K562 (cell line): ENCODE measurements around the gene ECHDC3. TPM values are rescaled to one million over a fixed set of nuclear protein-coding genes. Genes with fewer than 3 reads are reported as not detected.

Experiments
- ATF4 ChIP-seq: fragments of 450-650 bp; formaldehyde crosslinking; IDR thresholded peaks from 2 replicates; pipeline ENCODE4 v1.4.0; 2022; ENCODE audit warnings: mild to moderate bottlenecking, moderate library complexity
- CHD4 ChIP-seq: fragments of 200-600 bp; sonication (generic); IDR thresholded peaks from 3 replicates; pipeline ENCODE4 v1.6.1; 2012; ENCODE audit warnings: low read depth, mild to moderate bottlenecking, mixed read lengths, low read length, inconsistent platforms; ENCODE audit not compliant: insufficient read depth, insufficient replicate concordance, poor library complexity, severe bottlenecking
- ERF ChIP-seq: fragments of 450-650 bp; formaldehyde crosslinking; IDR thresholded peaks from 2 replicates; pipeline ENCODE4 v1.4.0; 2020; ENCODE audit warnings: mild to moderate bottlenecking, mixed read lengths
- FOXA3 ChIP-seq, 2 experiments: fragments of 450-650 bp in 1 of 2; sonication (generic) in 1 of 2; formaldehyde crosslinking; IDR thresholded peaks in 1 of 2; conservative IDR thresholded peaks in 1 of 2; 2 replicates each; pipeline versions ENCODE4 v1.4.0 to v1.8.0; 2020 to 2022; ENCODE audit warnings: mild to moderate bottlenecking in 2 of 2, missing genetic modification reagents in 1 of 2
- HMBOX1 ChIP-seq: sonication (generic); IDR thresholded peaks from 2 replicates; pipeline ENCODE4 v1.6.1; 2016
- JUND ChIP-seq, 2 experiments: IDR thresholded peaks; 2 replicates in 1 of 2; 3 replicates in 1 of 2; pipeline ENCODE4 v1.6.1; 2011; ENCODE audit warnings: borderline replicate concordance in 2 of 2, low read depth in 2 of 2, low read length in 2 of 2, improper control_type of control experiment in 1 of 2, missing biosample characterization in 1 of 2, missing genetic modification characterization in 1 of 2, missing genetic modification reagents in 1 of 2
- LARP7 ChIP-seq: fragments of 450-650 bp; IDR thresholded peaks from 2 replicates; pipeline ENCODE4 v1.6.1; 2016
- MCM2 ChIP-seq: fragments of 450-650 bp; IDR thresholded peaks from 2 replicates; pipeline ENCODE4 v1.6.1; 2017; ENCODE audit warnings: low read depth, mild to moderate bottlenecking
- MLX ChIP-seq, 2 experiments: fragments of 450-650 bp in 1 of 2; sonication (generic) in 1 of 2; formaldehyde crosslinking; conservative IDR thresholded peaks; 2 replicates each; pipeline versions ENCODE4 v1.4.0 to v1.8.1; 2020 to 2022; ENCODE audit warnings: mild to moderate bottlenecking in 1 of 2, missing genetic modification reagents in 1 of 2
- NFE2 ChIP-seq: IDR thresholded peaks from 2 replicates; pipeline ENCODE4 v1.6.1; 2014; ENCODE audit warnings: antibody characterized with exemption, low read depth
- NFE2L1 ChIP-seq: fragments of 450-650 bp; IDR thresholded peaks from 2 replicates; pipeline ENCODE4 v1.6.1; 2016; ENCODE audit warnings: missing genetic modification characterization, low read depth, mild to moderate bottlenecking, missing compliant biosample characterization, moderate library complexity, borderline replicate concordance
- PHB ChIP-seq: fragments of 250-450 bp; sonication (Bioruptor Pico); IDR thresholded peaks from 2 replicates; pipeline ENCODE4 v1.5.0; 2021
- PKNOX1 ChIP-seq: fragments of 450-650 bp; IDR thresholded peaks from 2 replicates; pipeline ENCODE4 v1.6.1; 2016
- POLR2H ChIP-seq: IDR thresholded peaks from 2 replicates; pipeline ENCODE4 v1.6.1; 2016; ENCODE audit warnings: missing genetic modification characterization, low read depth, mild to moderate bottlenecking, control low read depth, missing compliant biosample characterization, moderate library complexity
- SMARCE1 ChIP-seq: fragments of 450-650 bp; IDR thresholded peaks from 2 replicates; pipeline ENCODE4 v1.7.1; 2016; ENCODE audit warnings: mild to moderate bottlenecking
- TAL1 ChIP-seq: fragments of 450-650 bp; IDR thresholded peaks from 2 replicates; pipeline ENCODE4 v1.6.1; 2016; ENCODE audit warnings: mild to moderate bottlenecking
- TFAP4 ChIP-seq: sonication (generic); formaldehyde crosslinking; IDR thresholded peaks from 2 replicates; pipeline ENCODE4 v1.8.0; 2022; ENCODE audit warnings: missing genetic modification reagents, mild to moderate bottlenecking, moderate library complexity, borderline replicate concordance
- USF1 ChIP-seq: sonication (generic); formaldehyde crosslinking; IDR thresholded peaks from 2 replicates; pipeline ENCODE4 v1.9.0; 2022; ENCODE audit warnings: mild to moderate bottlenecking, missing genetic modification reagents
- ZBTB9 ChIP-seq: fragments of 450-650 bp; formaldehyde crosslinking; IDR thresholded peaks from 2 replicates; pipeline ENCODE4 v1.4.0; 2020; ENCODE audit warnings: mild to moderate bottlenecking, moderate library complexity
- polyA plus RNA-seq, 8 experiments: library from polyadenylated mRNA; depleted of rRNA in 4 of 8; stranded (reverse) in 5 of 8; unstranded in 3 of 8; fragments of >200 nt; fragmentation: Nextera tagmentation in 2 of 8; fragmentation: Illumina TruSeq in 1 of 8; extraction: Ambion mirVana in 2 of 8; extraction: Trizol in 1 of 8; gene quantifications; 2 replicates each; pipeline versions ENCODE4 v1.2.1 to v1.2.3, GENCODE V29; 2011 to 2014; ENCODE audit warnings: inconsistent platforms in 1 of 8, missing spikeins in 1 of 8
- total RNA-seq, 7 experiments: library from RNA; depleted of rRNA in 6 of 7; stranded (reverse); fragments of >200 nt in 6 of 7; fragmentation: Illumina TruSeq in 2 of 7; extraction: Trizol in 2 of 7; gene quantifications; 2 replicates each; pipeline versions ENCODE4 v1.2.1 to v1.2.3, GENCODE V29; 2011 to 2021; ENCODE audit warnings: low replicate concordance in 1 of 7

ECHDC3 gene
- total and polyA plus RNA-seq, 9 of the 15 experiments (the other 6 are each of a cell fraction or from before 2014, with no cell fraction given): 0.53 to 21.9 (median 15.7) TPM

GRCh38 chr10:11757454-11757820 lies 15.3 kb downstream of the ECHDC3 start (continued):
- TF ChIP-seq USF1 (CRISPR knock-in tag) (no peak), ATF4 (CRISPR knock-in tag) (no peak), TAL1 (peak; percentile 53; the same call in 1 of the 2 replicates), NFE2 (peak; percentile 90), MLX (CRISPR knock-in tag; conservative IDR thresholded peaks at IDR 0.05) (no peak), TFAP4 (CRISPR knock-in tag) (peak; percentile 79), ERF (no peak), PKNOX1 (peak; percentile 77), CHD4 (no peak), PHB (no peak), NFE2L1 (tag) (no peak), JUND (IDR thresholded peaks at IDR 0.05; ENCODE audit: borderline replicate concordance, low read depth, low read length) (peak; percentile 78; the same call in 1 of the 2 replicates), JUND (tag; IDR thresholded peaks at IDR 0.05; ENCODE audit: borderline replicate concordance, low read depth, low read length) (peak; percentile 24; the same call in 1 of the 3 replicates), SMARCE1 (peak; percentile 83), ZBTB9 (CRISPR knock-in tag) (no peak), FOXA3 (CRISPR knock-in tag; conservative IDR thresholded peaks at IDR 0.05 in 1 of 2, IDR thresholded peaks at IDR 0.05 in 1 of 2) (peak; percentile 95), LARP7 (no peak), HMBOX1 (0 out of 2 replicates have a peak, but pooled peaks have one; percentile 9), MCM2 (no peak), POLR2H (tag) (no peak)
